Skin of body (tissue), 2 donors: ENCODE results near the gene YPEL3. TPM values are rescaled to one million over a fixed set of nuclear protein-coding genes. Genes with fewer than 3 reads are reported as not detected.

Experiments
- DNase-seq: peaks from one replicate; lab custom pipeline; 2025; lab: John Stamatoyannopoulos, UW
- total RNA-seq: library from RNA; depleted of rRNA; stranded (reverse); fragments of >200 nt; gene quantifications from one replicate; pipeline ENCODE4 v1.2.3, GENCODE V29; 2014

Gene YPEL3
- total RNA-seq, 1 donor from 2014 or later = 22.4 TPM

DNA sequence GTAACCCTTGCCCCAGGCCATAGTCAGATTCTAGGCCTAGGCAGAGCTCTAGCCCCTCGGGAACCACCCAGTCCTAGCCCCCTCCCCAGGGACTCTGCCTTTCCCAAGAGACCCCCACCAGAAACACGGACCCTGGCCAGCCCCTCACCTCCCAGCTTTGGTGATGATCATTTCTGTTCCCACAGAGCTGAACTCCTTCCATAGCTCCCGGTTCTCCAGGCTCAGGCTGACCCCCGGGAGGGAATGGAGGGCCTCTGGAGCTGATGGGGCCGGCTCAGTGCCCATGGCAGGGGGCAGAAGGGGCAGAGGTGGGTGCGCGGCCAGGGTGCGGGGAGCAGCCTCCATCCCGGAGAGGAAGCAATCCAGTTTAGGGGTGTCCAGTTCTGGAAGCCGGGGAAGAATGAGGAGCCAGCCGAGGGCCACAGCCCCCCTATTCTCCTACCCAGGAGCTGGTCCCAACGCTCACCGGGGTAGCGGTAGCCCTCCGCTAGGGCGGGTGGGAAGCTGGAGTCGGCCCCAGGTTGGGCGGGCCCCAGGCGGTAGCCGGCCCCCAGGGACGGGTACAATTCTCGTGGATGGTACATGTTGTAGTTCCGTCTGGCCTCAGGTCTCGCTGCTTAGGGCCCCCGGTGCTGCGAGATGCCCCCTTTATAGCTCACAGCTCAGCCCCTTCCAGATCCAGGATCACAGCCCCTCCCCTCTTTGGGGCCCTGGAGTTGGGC is 5.2 kb downstream of the YPEL3 start:
- DNase-seq = no peak

DNA sequence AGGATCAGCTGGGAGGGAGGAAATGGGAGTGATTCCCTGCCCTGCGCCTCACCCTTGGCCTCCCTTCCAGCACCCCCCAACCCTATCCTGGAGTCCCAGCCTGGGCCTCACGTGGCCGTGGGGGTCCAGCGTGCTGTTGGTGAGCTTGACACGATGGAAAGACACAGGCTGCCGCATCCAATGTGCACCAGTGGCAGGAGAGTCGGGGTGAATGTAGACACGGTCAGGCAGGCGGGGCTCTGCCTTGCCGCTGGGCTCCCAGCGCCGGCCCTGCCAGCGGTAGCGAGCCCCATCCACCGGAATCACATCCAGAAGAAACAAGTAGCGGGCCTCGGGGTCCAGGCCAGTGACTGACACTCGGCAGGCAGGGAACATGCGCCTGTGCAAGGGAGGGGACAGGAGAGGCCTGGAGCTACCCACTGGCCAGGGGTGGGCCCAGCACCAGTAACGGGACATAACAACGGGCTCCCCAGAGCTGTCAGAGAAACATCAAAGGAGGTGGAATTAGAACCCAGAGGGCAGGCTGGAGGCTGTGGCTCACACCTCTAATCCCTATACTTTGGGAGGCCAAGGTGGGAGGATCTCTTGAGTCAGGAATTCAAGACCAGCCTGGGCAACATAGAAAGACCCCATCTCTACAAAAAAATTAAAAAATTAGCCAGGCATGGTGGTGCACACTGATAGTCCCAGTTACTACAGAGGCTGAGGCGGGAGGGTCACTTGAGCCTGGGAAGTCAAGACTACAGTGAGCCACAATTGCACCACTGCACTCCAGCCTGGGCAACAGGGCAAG is 7.0 kb downstream of the YPEL3 start:
- DNase-seq = no peak

DNA sequence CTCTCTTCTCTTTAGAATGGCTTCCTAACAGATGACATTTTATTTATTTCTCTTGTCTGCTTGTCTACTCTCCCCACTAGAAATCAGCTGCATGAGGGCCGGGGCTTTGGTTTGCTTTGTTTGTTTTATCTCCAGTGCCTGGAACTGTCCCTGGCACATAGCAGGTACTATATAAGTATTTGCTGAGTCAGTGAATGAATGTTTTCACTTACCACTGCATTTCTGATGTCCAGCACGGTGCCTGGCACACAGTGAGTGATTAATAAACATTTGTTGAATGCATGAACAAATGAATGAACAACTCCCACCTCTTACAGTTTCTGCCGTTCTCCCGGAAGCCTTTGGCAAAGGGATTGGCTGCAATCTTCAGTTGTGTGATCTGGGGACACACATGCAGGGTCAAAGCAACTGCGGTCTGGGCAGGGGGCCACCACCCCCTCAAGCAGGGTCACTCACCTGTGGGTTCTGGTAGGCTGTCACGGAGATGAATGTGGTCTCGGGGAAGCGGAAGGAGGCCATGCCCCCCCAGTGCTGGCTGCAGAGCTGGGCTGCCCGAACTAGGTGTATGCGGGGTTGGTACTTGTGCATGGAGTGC is 7.7 kb downstream of the YPEL3 start:
- DNase-seq = no peak

DNA sequence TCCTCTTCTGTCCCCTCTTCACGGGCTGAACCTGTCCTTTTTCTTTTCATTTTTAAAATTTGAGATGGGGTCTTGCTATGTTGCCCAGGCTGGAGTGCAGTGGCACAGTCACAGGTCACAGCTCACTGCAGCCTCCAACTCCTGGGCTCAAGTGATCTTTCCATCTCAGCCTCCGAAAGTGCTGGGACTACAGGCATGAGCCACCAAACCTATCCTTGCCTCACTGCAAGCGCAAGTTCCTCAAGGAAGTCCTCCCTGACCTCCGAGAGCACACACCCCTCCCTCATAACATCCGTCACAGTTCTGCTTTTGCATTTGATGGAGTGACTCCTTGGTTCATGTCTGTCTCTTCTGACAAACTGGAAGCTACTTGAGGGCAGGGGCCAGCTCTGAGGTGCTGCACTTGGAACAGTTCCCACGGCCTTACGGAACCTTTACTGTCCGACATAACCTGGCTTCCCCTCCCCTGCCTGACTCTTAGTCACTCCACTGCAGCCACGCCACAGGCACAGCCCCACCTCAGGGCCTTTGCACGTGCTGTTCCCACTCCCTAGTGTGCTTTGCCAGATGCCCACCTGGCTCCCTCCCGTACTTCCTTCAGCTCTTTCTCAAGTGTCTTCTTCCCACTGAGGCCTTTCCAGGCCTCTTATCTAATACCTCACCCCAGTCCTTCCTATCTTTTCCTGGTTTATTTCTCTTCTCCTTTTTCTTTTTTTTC is 8.7 kb downstream of the YPEL3 start:
- DNase-seq = no peak

DNA sequence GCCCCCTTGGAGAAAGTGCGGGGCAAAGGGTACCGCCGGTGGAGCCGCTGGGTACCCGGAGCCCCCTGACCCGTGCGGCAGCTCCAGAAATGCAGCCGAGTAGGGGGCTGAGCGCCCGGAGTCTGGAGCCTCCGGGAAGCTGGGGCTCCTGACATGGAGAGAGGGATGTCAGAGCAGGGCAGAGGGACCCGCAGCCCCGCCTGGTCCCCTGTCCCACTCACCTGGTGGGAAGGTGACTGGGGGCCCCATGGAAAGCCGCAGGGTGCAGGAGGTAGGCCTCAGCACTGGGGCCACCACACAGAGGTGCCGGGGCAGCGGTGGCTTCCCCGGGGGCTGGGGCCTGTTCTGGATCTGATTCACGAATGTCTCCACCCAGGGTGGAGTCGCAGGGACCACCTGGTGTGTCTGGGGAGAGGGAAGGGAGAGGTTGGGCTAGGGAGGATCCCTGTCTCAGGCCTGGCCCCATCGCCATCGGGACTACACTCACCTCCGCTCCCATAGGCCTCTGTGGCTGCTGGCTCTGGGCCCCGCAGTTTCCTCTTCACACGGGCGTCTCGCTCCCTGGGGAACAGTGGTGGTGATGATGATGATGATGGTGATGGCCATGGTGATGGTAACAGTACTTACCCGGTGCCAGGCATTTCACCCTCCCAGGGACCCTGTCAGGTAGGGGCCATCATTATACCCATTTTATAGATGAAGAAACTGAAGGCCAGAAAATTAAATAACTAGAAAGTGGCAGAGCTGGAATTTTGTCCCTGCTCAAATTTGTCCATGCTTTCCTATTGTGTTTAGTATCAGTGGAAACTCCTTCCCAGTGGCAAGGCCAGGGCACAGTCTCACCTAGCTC is 9.5 kb downstream of the YPEL3 start:
- DNase-seq = no peak

DNA sequence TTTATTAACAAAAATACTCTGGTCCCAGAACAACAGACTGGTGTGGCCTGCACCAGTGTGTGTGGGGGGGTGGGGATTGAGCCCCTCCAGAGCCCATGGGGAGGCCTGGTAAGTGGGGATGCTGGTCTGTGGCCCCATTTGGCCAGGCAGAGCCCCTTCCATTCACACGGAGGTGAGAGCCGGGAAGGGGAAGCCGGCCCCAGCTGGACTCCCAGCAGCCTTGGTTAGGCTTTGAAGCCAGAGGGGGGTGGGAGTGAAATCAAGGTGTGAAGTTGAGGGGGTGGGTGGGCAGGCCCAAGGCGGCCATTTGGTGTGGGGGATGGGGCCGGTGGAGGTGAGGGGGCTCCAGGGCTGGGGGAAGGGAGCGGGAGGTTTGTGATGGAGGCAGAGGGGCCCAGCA is 10.2 kb downstream of the YPEL3 start:
- DNase-seq = no peak

- no peak for DNase-seq
These were observed 10.8 kb downstream of the YPEL3 start for GRCh38 chr16:30085247-30085646.

DNA sequence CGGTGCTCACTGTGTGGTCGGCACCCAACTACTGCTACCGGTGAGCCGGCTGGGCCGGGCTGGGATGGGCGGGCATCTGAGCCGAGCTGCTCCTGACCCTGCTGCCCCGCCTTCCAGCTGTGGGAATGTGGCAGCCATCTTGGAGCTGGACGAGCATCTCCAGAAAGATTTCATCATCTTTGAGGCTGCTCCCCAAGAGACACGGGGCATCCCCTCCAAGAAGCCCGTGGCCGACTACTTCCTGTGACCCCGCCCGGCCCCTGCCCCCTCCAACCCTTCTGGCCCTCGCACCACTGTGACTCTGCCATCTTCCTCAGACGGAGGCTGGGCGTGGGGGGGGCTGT is 11.2 kb downstream of the YPEL3 start:
- DNase-seq = no peak

DNA sequence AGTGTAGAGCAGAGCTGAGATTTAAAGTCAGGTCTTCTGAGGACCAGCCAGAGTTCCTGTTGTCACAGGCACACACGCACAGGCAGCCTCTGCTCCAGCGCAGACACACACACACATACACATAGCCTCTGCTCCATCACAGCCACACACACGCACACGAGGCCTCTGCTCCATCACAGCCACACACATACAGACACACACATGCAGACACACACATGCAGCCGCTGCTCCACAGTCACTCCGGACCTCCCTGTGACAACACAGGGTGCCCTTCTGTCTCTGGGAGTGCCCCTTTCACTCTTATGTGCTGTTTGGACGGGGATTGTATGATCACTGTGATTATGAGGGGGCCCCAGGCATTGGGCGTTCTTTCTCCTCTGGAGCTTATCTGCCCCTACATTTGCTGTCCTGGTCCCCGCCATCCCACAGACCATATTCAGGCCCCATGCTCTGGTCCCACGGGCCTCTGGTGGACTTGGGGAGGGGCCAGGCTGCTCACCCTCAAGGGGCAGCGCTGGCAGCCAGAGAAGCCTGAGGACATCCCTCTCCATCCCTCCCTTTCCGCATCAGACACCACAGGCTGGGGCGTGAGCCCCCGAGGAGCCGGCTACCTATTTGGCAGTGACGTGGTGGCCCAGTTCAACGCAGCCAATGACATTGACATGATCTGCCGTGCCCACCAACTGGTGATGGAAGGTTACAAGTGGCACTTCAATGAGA is 11.8 kb downstream of the YPEL3 start:
- no peak for DNase-seq

DNA sequence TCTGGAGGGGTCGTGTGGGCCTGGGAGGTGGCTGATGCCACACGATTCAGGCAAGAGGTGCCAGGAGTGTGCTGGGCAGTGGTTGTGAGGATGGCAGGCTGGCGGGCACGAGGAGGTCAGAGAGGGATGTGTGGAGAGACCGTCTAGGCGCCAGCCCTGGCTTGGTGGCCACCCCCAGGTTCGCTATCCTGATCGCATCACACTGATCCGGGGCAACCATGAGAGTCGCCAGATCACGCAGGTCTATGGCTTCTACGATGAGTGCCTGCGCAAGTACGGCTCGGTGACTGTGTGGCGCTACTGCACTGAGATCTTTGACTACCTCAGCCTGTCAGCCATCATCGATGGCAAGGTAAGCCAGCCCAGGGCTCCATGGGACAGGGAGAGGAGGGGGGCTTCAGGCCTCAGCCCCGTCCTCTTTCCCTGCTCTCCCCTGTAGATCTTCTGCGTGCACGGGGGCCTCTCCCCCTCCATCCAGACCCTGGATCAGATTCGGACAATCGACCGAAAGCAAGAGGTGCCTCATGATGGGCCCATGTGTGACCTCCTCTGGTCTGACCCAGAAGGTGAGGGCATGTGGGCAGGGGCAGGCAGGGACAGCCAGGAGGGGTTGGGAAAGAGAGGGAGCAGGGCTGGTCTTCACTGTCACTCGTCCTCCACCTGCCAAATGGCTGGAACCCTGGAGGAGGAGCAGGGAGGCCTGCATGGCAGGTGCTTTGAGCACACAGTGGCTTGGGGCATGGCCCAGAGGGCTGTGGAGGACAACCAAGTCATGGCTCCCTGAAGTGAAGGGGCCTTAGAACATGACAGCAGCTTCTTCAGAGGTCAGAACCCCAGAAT is 12.6 kb downstream of the YPEL3 start:
- DNase-seq = no peak

- no peak for DNase-seq
These were observed 13.4 kb downstream of the YPEL3 start for GRCh38 chr16:30082545-30083090.

GRCh38 chr16:30079480-30079879 is 16.5 kb downstream of the YPEL3 start:
- no peak for DNase-seq

GRCh38 chr16:30078744-30079143 is 17.3 kb downstream of the YPEL3 start:
- no peak for DNase-seq

DNA sequence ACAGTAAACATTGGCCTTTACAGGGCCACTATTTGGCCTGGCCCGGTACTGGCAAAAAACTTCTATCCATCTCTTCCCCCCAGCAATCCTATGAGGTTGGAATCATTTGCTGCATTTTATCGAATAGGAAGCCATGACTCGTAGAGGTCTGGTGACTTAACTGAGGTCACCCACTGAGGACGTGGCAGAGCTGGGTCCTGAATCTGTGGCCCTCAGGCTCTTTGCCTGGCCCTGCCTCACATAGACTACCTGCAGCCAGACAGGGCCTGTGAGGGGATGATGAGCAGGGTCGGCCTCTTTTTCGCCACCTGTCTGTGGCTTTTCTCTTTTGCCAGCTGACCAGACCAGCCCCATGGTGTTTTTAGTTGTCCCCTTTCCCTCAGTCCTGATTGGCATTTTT is 18.4 kb downstream of the YPEL3 start:
- no peak for DNase-seq

DNA sequence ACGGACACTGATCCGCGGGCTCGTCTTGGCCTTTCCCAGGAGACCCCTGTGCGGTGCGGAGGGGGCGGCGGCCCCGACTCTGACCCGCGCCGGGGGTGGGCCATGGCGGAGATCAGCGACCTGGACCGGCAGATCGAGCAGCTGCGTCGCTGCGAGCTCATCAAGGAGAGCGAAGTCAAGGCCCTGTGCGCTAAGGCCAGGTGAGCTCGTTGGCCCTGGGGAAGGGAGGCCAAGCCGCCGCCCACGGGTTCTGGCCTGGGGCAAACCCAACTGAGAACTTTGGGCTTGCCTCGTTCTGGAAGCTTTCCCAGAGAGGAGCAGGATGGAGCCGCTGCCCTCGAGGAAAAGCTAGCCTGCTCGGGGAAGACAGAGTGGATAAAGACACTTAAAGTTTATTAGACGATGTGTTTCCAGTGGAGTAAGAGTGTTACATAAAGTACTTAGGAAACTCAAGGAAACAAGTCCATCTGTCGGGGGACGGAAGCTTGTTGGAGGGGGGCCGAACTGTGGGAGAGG is 19.7 kb downstream of the YPEL3 start:
- no peak for DNase-seq

- DNase-seq = peak; percentile 86
These were observed 20.3 kb downstream of the YPEL3 start, which contains the start of gene PPP4C for GRCh38 chr16:30075503-30076275. Gene PPP4C (plus strand): TSS chr16:30075994. CDS start chr16:30076378, 384 bp downstream.

DNA sequence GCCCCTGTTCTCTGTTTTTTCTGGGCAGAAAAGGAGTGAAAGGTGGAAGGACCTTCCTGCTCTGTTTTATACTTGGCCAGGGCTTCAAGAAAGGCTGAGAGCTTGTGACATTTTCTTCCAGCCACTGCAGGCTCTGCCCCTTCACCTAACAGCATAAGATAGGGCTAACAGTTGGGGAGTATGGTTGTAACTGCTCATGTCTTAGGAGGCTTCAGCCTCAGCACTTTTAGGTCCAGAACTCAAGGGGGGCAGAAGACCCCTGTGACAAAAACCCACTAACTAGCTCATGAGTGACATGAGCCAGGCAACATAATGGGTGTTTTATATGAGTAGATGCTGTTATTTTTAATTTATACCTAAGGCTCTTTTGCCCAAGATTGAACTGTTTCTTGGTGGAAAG is 25.5 kb downstream of the YPEL3 start:
- DNase-seq = no peak
